Suppressor macrophage treated with lipopolysaccharide for 1 hour (primary cell): ENCODE data around the gene ALK.
A peak's percentile ranks its signal among the peaks of the same experiment; 100 is the strongest.

Source experiments
- DNase-seq, 3 donors: peaks; one replicate each; pipeline ENCODE4 v3.0.0-alpha.2; 2020 to 2022

ALK gene

GRCh38 chr2:29921560-29921915, at the start of gene ALK:
Gene ALK (minus strand): TSS chr2:29921586. CDS start chr2:29920659, 927 bp downstream.
- peak; percentile 76 to 90 (median 83) for DNase-seq

GRCh38 chr2:29966266-29966665, 44.9 kb upstream of the ALK start:
- DNase-seq: no peak

GRCh38 chr2:29963972-29964570, 42.7 kb upstream of the ALK start:
- DNase-seq: no peak

DNA sequence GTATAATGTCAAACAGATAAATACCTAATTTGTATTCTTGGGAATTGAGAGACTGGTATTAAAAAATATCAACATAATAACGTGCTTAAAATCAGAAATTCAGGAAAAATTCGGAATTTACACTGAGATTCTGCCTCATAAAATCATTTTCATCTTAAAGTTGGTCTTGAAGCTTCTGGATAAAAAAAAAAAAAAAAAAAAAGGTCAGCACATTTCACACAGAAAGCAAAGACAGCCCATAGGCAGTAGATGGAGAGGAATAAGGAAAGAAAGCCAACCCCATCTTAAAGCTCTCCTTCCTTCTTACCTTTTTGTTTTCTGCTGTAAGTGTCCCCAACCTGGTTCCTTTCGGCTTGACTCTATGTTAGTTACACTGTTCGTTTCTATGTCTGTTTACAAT, 41.5 kb upstream of the ALK start:
- DNase-seq: no peak

DNA sequence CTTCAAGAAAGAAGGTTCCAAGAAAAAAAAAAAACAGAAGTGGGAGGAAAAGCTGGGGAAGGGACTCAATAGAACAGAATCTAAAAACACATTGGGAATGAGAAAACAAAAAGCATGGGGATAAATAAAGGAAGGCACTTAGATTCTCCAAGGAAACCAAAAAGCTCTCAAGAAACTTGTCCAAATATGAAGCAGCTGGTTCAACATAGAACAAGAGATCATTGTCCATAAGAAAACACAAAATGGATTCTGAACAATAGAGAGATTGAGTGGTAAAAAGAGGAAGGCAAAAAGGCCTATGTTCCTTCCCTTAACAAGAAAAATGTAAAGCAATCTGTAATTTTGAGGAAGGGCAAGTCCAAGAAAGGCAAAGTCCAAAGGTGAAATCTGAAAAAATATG, 32.9 kb upstream of the ALK start:
- no peak for DNase-seq

GRCh38 chr2:29952973-29953372, 31.6 kb upstream of the ALK start:
- no peak for DNase-seq

GRCh38 chr2:29951576-29951975, 30.2 kb upstream of the ALK start:
- DNase-seq: no peak

DNA sequence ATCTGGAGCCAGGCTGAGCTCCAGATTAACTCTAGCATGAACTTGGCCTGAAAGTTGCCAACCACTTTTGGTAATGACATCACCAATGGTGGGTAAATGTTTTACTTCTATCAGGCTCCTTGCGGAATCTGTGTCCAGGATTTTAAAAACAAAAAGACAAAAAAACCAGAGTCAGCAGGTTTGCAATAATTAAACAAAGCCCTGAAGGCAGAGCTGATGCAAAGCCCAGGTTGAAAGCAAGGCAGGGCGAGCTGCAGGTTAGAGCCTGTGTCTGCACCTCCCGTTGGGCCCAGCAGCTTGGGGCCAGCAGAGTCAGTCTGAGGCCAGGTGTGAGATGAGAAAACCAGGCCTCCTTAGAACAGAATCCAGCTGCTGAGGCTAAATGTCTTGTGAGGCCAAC, 29.1 kb upstream of the ALK start:
- no peak for DNase-seq

- no peak for DNase-seq
Observed at GRCh38 chr2:29949042-29949441, 27.7 kb upstream of the ALK start.

GRCh38 chr2:29946505-29946904, 25.1 kb upstream of the ALK start:
- DNase-seq: no peak

DNA sequence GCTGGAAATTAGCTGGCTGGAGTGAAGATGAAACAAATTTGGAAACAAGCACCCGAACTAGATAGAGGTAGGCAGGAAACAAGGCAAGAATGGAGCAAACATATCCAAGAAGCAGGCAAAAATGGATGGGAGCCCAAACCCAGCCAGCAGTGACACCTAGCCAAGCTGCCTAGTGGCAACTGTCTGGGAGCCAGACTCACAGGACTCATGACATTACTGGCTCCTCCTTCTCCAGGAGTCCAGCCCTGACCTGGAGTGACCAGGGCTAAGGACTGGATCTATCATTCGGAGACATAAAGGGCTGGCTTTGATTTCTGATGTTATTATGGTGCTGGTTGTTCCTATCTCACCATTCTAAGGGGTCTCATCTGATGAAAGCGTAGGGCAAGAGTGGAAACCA, 21.3 kb upstream of the ALK start:
- DNase-seq: no peak

DNA sequence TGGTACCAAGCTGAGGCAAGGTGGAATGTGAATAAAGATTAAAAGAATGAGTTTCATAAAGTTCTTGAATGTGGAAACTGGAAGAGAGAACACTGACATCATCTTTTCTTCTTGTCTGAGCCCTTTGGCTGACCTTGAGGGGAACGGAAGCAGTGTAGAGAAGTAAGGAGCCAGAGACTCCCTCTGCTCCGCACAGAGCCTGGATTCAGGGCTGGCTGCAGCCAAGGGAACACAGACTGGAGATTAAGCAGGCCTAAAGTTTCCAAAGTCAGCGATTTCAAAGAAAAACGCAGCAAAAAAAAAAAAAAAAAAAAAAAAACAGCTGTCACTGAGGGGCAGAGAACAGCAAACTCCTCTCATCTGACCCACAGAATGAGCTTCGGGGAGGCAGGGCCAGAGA, 19.3 kb upstream of the ALK start:
- no peak for DNase-seq

DNA sequence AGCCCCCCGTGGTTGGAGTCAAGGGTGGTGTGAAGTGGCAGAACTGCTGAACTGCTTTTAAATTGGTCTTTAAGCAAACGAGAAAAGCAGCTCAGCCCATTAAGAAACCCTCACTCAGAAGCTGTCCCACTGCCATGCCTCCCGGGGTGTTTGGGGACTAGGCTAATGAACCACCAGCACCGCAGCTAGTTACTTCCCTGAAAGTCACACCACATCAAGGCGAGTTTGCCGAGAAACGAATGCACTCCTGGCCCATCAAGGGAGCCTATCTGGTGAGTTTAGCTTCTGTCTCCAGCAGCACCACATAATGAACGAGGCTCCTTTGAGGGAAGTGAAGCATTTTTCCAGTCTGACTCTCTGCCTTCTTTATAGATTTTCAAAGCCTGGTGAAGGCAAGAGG, 14.6 kb upstream of the ALK start:
- no peak for DNase-seq

DNA sequence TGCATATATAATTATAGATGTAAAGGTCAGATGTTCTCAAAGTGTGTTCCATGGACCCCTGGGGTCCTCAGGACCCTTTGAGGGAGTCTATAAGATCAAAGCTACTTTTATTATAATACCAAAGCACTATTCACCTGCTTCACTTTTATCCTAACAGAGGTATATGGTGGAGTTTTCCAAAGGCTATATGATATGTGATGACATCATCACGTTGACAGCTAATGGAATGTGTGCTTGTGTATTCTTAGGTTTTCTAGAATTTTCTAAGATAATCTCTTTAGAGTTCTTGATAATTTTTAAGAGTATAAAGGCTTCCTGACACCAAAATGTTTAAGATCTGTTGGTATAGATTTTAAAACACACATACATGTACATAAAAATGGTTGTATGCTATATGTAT, 10.4 kb upstream of the ALK start:
- no peak for DNase-seq

- peak; percentile 76 to 81 (median 76) for DNase-seq
Observed at GRCh38 chr2:29923110-29923721, 1.8 kb upstream of the ALK start.

GRCh38 chr2:29922605-29923004, 1.2 kb upstream of the ALK start:
- no peak for DNase-seq

DNA sequence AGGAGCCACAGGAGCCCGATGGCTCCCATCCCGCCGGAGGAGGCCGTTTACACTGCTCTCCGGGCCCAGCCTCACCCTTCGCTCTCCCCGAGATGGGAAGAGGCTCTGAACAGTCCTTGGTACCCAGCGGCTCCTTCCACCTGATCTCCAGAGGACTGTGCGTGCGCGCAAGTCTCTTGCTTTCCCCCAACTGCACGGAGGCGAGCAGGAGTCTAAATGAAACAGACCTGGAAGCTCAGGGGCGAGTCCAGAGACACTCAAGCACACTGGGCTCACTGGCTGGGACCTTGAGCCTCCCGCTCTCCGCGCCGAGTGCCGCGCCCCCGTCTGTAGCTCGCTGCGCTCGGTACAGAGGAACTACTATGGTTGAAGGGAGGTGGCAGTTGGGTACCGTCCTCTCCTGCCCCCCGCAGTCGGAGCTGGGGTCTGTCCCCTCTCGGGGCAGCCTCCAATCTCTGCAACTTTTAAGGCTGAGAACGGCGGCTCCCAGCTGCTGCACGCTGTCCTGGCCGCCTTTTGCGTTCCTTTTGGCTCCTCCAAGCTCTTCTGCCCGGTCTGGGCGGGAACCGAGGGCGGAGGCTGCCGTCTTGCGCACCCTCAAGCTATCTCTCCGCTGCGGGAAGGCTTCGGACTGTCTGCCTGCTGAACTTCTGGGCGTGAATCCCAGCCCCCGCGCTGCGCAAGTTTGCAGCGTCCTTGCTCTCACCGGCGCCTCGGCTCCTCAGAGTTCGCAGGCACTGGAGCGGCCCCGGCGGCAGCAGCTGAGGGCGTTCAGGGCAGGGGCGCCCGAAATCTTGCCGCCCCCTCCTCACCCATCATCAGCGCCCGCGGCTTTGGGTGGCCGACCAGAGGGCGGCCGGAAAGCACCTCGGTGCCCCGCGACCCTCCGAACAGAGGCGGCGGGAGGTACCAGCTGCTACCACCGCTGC, 491 bp downstream of the ALK start:
- peak in 2 of 3 donors; percentile 3 to 6 for DNase-seq

DNA sequence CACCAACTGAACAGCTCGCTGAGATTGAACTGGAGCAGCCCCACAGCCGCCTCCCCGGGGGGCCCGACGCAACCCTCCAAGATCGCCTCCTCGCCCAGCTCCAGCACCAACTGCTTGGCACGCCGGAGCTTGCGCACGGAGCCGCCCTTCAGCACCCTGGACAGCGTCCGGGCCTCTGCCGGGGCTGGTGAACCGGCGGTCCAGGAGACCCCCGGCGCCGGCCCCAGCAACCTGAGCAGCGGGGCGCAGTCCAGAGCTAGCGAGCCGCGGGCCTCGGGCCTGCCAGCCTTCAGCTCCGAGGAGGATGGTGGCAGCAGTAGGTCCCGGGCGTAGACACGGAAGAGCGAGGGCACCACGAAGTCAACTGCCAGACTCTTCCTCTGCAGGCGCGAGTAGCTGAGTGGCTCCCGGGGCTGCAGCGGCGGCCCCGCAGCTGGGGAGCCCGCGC, 1.2 kb downstream of the ALK start:
- DNase-seq: peak; percentile 49 to 76 (median 57)

DNA sequence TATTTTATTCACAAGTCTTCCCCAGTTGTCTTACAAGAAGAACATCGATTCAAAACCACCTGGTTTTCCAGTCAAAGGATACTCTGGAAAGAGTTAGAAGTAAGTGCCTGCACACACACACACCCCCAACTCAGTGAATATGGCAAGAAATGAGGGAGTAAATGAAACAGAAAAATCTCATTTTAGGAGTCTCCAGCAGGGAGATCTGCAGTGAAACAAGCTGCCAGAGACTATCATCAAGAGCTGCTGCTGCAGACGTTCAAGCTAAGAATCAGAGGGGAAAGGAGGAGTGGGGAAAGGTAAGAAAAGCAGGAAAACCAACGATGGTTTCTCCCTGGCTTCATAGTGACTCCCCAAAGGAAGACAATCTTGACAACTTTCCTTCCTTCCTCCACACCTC, 2.4 kb downstream of the ALK start:
- no peak for DNase-seq

GRCh38 chr2:29917781-29918180, 3.6 kb downstream of the ALK start:
- no peak for DNase-seq

DNA sequence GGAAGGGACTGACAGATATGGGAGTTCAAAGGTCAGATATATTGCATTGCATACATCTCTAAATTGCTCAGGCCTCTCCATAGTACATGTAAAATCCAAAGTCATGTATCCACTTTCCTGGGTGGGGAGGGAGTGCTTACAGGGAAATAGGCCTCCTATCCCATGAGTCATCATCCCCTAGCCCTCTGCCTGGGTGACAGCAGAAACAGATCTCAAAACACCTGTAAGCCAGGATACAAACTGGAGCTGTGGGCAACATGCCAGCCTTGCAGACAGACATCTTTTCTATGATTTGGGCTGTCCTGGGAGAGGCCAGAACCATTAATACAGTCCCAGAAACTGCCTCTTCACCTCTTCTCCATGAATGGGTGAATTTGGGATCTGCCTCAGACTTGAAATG, 4.8 kb downstream of the ALK start:
- DNase-seq: no peak

GRCh38 chr2:29910960-29911359, 10.4 kb downstream of the ALK start:
- DNase-seq: no peak

DNA sequence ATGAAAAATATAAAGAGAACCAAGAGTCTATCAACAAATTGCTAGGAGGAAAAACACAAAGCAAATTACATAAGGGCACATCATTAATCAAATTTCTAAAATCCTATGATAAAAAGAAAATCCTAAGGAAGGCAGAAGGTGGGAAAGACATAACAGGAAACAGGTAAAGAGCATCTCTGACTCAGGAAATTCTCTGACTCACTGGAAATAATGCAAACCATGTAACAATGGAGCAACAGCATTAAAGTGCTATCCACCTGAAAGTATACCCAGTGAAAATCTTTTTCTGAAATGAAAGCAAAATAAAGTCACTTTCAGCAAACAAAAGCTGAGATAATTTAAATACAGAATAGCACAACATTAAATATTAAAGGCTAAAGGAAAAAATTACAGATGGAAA, 10.9 kb downstream of the ALK start:
- DNase-seq: no peak

DNA sequence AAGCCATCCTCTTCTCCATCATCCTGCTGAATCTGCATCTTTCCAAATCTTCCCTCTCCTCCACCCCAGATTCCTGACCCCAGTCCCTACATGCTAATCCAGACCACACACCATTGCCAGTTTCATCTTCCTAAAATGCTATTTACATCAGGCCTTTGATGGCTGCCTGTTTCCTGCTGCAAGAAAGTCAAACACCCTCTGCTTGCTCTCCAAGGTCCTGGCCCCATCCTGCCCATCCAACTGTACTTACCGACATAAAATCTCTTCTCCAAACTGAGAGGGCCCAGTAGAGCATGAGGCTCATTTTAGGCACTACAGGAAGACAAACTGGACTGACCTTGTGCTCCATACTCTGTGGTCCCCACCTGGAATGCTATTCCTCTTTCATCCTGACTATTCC, 19.0 kb downstream of the ALK start:
- no peak for DNase-seq
